Astrocyte (in vitro differentiated cells and primary cell): Measurements from ENCODE around the gene SPIN1. TPM values are rescaled to one million over a fixed set of nuclear protein-coding genes. Genes with fewer than 3 reads are reported as not detected.

Source experiments
- total RNA-seq: library from RNA; stranded (reverse); gene quantifications from 2 replicates; pipeline ENCODE4 v1.2.1, GENCODE V29; 2021

The SPIN1 gene
- total RNA-seq, 1 donor from 2014 or later: 74.1 TPM

Other genes starting within 250 kb of the SPIN1 start
- gene SPATA31C2, start 250.0 kb upstream of the SPIN1 start, total RNA-seq: not detected in 2 replicates
- 0.62 and 1.6 TPM in 2 replicates for gene NXNL2, start 146.7 kb downstream of the SPIN1 start, total RNA-seq